HG03571 (cell line): ENCODE results near the gene C9orf78.

Source experiments
- ATAC-seq: cut with Tn5 transposase; IDR thresholded peaks from one replicate; pipeline ENCODE4 v1.9.1; 2021; ENCODE audit not compliant: unreplicated experiment

Gene C9orf78

GRCh38 chr9:129845373-129845772, 10.3 kb upstream of the C9orf78 start:
- ATAC-seq = no peak

GRCh38 chr9:129841071-129841470, 6.0 kb upstream of the C9orf78 start:
- ATAC-seq = no peak

GRCh38 chr9:129840034-129840433, 5.0 kb upstream of the C9orf78 start:
- ATAC-seq = no peak

GRCh38 chr9:129839324-129840023, 4.4 kb upstream of the C9orf78 start:
- ATAC-seq = no peak

- ATAC-seq = no peak
These were observed 3.7 kb upstream of the C9orf78 start for GRCh38 chr9:129838707-129839259.

GRCh38 chr9:129836311-129837007, 1.4 kb upstream of the C9orf78 start:
- ATAC-seq = no peak

- no peak for ATAC-seq
These were observed 767 bp upstream of the C9orf78 start for GRCh38 chr9:129835860-129836223.

- ATAC-seq = no peak
These were observed 467 bp downstream of the C9orf78 start for GRCh38 chr9:129834489-129835127.

GRCh38 chr9:129832982-129833381, 2.1 kb downstream of the C9orf78 start:
- no peak for ATAC-seq

- ATAC-seq = no peak
These were observed 6.1 kb downstream of the C9orf78 start for GRCh38 chr9:129828969-129829368.

GRCh38 chr9:129828051-129828450, 7.0 kb downstream of the C9orf78 start:
- ATAC-seq = no peak

- ATAC-seq = no peak
These were observed 8.3 kb downstream of the C9orf78 start for GRCh38 chr9:129826759-129827158.

- ATAC-seq = no peak
These were observed 8.7 kb downstream of the C9orf78 start for GRCh38 chr9:129826344-129826743.

- peak; percentile 78 for ATAC-seq
These were observed 11.0 kb downstream of the C9orf78 start, which contains the start of gene TOR1A for GRCh38 chr9:129823935-129824601. TOR1A (minus strand) TSS chr9:129824136; CDS start chr9:129824085, 51 bp downstream.

GRCh38 chr9:129823542-129823934, 11.5 kb downstream of the C9orf78 start:
- ATAC-seq = no peak

- no peak for ATAC-seq
These were observed 12.1 kb downstream of the C9orf78 start for GRCh38 chr9:129822898-129823541.

- ATAC-seq = no peak
These were observed 18.3 kb downstream of the C9orf78 start for GRCh38 chr9:129816501-129817435.

GRCh38 chr9:129815278-129815677, 19.8 kb downstream of the C9orf78 start:
- no peak for ATAC-seq

GRCh38 chr9:129814432-129815223, 20.4 kb downstream of the C9orf78 start:
- no peak for ATAC-seq
